Measurements from ENCODE around the gene ANKRD60. TPM values are rescaled to one million over a fixed set of nuclear protein-coding genes. Genes with fewer than 3 reads are reported as not detected.

Gene ANKRD60
- total RNA-seq, 2 experiments from 2014 or later, result not detected

GRCh38 chr20:58271606-58272351 lies 43.3 kb upstream of the ANKRD60 start:
- BruUV-seq (replicated peaks), result no TSS peak
- no peaks in the 10 kb centered on the region for H3K4me1 ChIP-seq (ENCODE audit: insufficient read depth, low read length, poor library complexity, severe bottlenecking)
- ChIA-PET POLR2A (interaction anchor here (0.5 to 0.7 kb wide), 2 partner anchors 172 to 1254 kb away, joined by 3 to 4 read pairs; no protein-coding TSS in a partner anchor), CTCF (ENCODE audit: unreplicated experiment) (no interaction called here)
- intact Hi-C loops (cut with micrococcal nuclease; ENCODE audit: unreplicated experiment), result no loop called here
- H3K9me2 ChIP-seq (ENCODE audit: insufficient read depth, low read length), result no peaks in the 10 kb centered on the region
- no peaks in the 10 kb centered on the region for H4K20me1 ChIP-seq (ENCODE audit: insufficient read depth, low read length)
- H3K4me2 ChIP-seq (ENCODE audit: low read length), result no peak overlapping the region
- H3K4me3 ChIP-seq (ENCODE audit: low read depth, low read length, poor library complexity, severe bottlenecking), result no peak overlapping the region
- no peak overlapping the region for H3K27ac ChIP-seq (ENCODE audit: low read depth, low read length, poor library complexity, severe bottlenecking)
- TF ChIP-seq EZH2phosphoT487 (IDR thresholded peaks at IDR 0.05; ENCODE audit: borderline replicate concordance, low read depth, low read length) (no peak), CTCF (conservative IDR thresholded peaks at IDR 0.05; ENCODE audit: low read length) (no peak)
- no peaks in the 10 kb centered on the region for H3K79me2 ChIP-seq (ENCODE audit: insufficient read depth, low read depth, low read length)
- no peak for DNase-seq (ENCODE audit: low spot score)
- no peaks in the 10 kb centered on the region for H3K36me3 ChIP-seq (ENCODE audit: insufficient read depth, low read length)
- no peaks in the 10 kb centered on the region for H3K9me3 ChIP-seq (ENCODE audit: low read length)
- no peak overlapping the region for H2AFZ ChIP-seq (ENCODE audit: low read length)

DNA sequence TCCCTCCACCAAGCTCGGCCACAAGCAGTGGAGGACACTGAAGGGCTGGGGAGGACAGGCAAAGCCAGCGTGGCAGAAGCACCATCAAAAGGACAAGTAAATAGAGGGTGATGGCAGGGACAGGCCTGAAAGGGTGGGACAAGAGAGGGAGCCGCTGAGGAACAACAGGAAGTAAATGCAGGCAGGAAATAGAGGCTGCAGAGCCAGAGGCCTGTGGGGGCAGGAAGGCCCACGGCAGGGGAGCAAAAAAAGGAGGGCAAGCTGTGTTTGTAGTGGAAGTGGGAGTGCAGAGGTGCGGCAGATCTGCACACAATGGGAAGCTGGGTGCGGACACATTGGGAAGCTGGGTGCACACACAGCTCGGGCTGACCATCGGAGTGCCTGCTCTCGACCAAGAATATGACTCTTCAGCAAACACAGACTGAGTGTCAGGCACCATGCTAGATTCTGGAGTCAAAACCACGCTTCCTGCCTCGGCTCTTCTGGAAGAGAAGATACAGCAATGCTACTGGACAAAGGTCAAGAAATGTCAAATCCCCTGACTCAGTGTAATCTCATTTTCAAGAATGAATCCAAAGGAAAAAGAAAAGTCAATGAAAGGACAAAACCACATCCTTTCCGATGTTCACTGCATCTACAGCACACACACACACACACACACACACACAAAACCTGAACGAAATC lies 40.6 kb upstream of the ANKRD60 start:
- CTCF ChIA-PET (ENCODE audit: unreplicated experiment), result no interaction called here

More for the DNA sequence above, 40.6 kb upstream of the ANKRD60 start:
- POLR2A ChIA-PET, result no interaction called here
- H3K4me3 ChIP-seq (ENCODE audit: low read depth, low read length, poor library complexity, severe bottlenecking), result no peak overlapping the region
- no peak overlapping the region for H3K27ac ChIP-seq (ENCODE audit: low read depth, low read length, poor library complexity, severe bottlenecking)
- DNase-seq (ENCODE audit: low spot score), result no peak
- H2AFZ ChIP-seq (ENCODE audit: low read length), result no peak overlapping the region
- H3K79me2 ChIP-seq (ENCODE audit: insufficient read depth, low read depth, low read length), result no peaks in the 10 kb centered on the region
- H3K9me2 ChIP-seq (ENCODE audit: insufficient read depth, low read length), result no peaks in the 10 kb centered on the region
- intact Hi-C loops (cut with micrococcal nuclease; ENCODE audit: unreplicated experiment), result no loop called here
- no peaks in the 10 kb centered on the region for H3K9me3 ChIP-seq (ENCODE audit: low read length)
- TF ChIP-seq CTCF (conservative IDR thresholded peaks at IDR 0.05; ENCODE audit: low read length) (no peak), EZH2phosphoT487 (IDR thresholded peaks at IDR 0.05; ENCODE audit: borderline replicate concordance, low read depth, low read length) (no peak)
- no peaks in the 10 kb centered on the region for H4K20me1 ChIP-seq (ENCODE audit: insufficient read depth, low read length)
- no peaks in the 10 kb centered on the region for H3K36me3 ChIP-seq (ENCODE audit: insufficient read depth, low read length)
- H3K4me1 ChIP-seq (ENCODE audit: insufficient read depth, low read length, poor library complexity, severe bottlenecking), result no peaks in the 10 kb centered on the region
- no TSS peak for BruUV-seq (replicated peaks)
- no peak overlapping the region for H3K4me2 ChIP-seq (ENCODE audit: low read length)
